DMS114 treated with DMSO at 0.1 percent for 48 hours (cell line): ENCODE results near the gene LMX1B.
"Not testable (repeated sequence)": the region's sequence is repeated elsewhere in the genome, so short reads cannot be mapped to it uniquely, and the experiment has no call there.

Source experiments
- DNase-seq: peaks from one replicate; lab custom pipeline; 2025; ENCODE audit not compliant: unreplicated experiment; lab: John Stamatoyannopoulos, UW

LMX1B gene

GRCh38 chr9:126705767-126706697, 92.3 kb downstream of the LMX1B start:
- DNase-seq: peak; percentile 25

- DNase-seq: no peak
Measured at GRCh38 chr9:126706698-126707053, 92.9 kb downstream of the LMX1B start.

- no peak for DNase-seq
Measured at GRCh38 chr9:126707083-126707482, 93.4 kb downstream of the LMX1B start.

- DNase-seq: not testable (repeated sequence)
Measured at GRCh38 chr9:126707712-126708111, 94.0 kb downstream of the LMX1B start.

GRCh38 chr9:126708178-126708577, 94.5 kb downstream of the LMX1B start:
- DNase-seq: no peak

GRCh38 chr9:126709241-126709640, 95.5 kb downstream of the LMX1B start:
- no peak for DNase-seq

- no peak for DNase-seq
Measured at GRCh38 chr9:126715382-126715781, 101.7 kb downstream of the LMX1B start.

GRCh38 chr9:126717441-126717840, 103.7 kb downstream of the LMX1B start:
- not testable (repeated sequence) for DNase-seq

GRCh38 chr9:126719618-126720031, 105.9 kb downstream of the LMX1B start:
- DNase-seq: no peak

GRCh38 chr9:126720036-126720435, 106.3 kb downstream of the LMX1B start:
- no peak for DNase-seq

- no peak for DNase-seq
Measured at GRCh38 chr9:126720661-126721563, 107.2 kb downstream of the LMX1B start.

- DNase-seq: no peak
Measured at GRCh38 chr9:126721564-126721981, 107.8 kb downstream of the LMX1B start.

- peak; percentile 51 for DNase-seq
Measured at GRCh38 chr9:126722252-126722921, 108.7 kb downstream of the LMX1B start.

GRCh38 chr9:126722922-126723806, 109.4 kb downstream of the LMX1B start:
- no peak for DNase-seq

- DNase-seq: no peak
Measured at GRCh38 chr9:126723807-126724172, 110.1 kb downstream of the LMX1B start.

- no peak for DNase-seq
Measured at GRCh38 chr9:126724226-126724625, 110.5 kb downstream of the LMX1B start.

- not testable (repeated sequence) for DNase-seq
Measured at GRCh38 chr9:126725485-126725884, 111.8 kb downstream of the LMX1B start.

- not testable (repeated sequence) for DNase-seq
Measured at GRCh38 chr9:126728210-126728609, 114.5 kb downstream of the LMX1B start.

- not testable (repeated sequence) for DNase-seq
Measured at GRCh38 chr9:126730592-126730991, 116.9 kb downstream of the LMX1B start.

- no peak for DNase-seq
Measured at GRCh38 chr9:126733005-126733404, 119.3 kb downstream of the LMX1B start.
